Measurements from ENCODE around the gene RAB13.

RAB13 gene

DNA sequence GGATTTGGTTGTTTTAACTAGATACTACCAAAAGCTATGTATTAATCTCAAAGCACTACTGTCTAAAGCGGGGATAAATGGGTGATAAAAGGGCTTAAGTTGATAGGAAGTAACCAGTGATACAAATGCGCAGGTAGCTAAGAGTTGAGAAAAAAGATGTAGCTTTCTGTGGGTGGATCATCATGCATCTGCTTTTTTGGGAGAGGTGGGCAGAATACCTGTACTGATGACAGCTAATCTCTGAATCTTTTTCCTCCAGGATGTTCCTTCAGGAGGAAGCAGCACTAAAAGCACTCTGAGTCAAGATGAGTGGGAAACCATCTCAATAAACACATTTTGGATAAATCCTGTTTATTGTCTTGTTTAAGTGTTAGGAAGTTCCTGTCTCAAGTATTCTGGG, 5.7 kb upstream of the RAB13 start:
- H3K27me3 ChIP-seq (ENCODE audit: insufficient read depth, low read length, poor library complexity), result no peaks in the 10 kb centered on the region
- no peaks in the 10 kb centered on the region for H3K9me3 ChIP-seq (ENCODE audit: insufficient read depth, low read length, severe bottlenecking)
- H3K27ac ChIP-seq (ENCODE audit: low read length), result peak overlapping the region; percentile 86; the same call in 1 of the 2 replicates
- TF ChIP-seq CTCF (IDR thresholded peaks at IDR 0.05; ENCODE audit: borderline replicate concordance, extremely low read depth, low read length, poor library complexity, severe bottlenecking), result no peak
- no peak for TF ChIP-seq EZH2 (IDR thresholded peaks at IDR 0.05; ENCODE audit: borderline replicate concordance, low read depth, low read length, severe bottlenecking)
- H3K4me1 ChIP-seq (ENCODE audit: insufficient read depth, low read length), result peaks cover 34% of the 10 kb centered on the region
- peaks cover 45% of the 10 kb centered on the region for H3K36me3 ChIP-seq (ENCODE audit: insufficient read depth, low read length)
- ATAC-seq (ENCODE audit: insufficient read depth, low read depth) (no peak), DNase-seq (no peak)
- H3K79me2 ChIP-seq (ENCODE audit: insufficient read depth, low read length), result peaks cover 22% of the 10 kb centered on the region
- H3K4me2 ChIP-seq (ENCODE audit: insufficient read depth, low read length), result peak overlapping the region; percentile 68
- H3K4me3 ChIP-seq (ENCODE audit: low read depth in 1 of 2, low read length in 2 of 2), result peak overlapping the region; percentile 53 to 66; a peak in 3 of 4 replicates
- H2AFZ ChIP-seq (ENCODE audit: low read depth, low read length), result no peak overlapping the region
- H3K9ac ChIP-seq (ENCODE audit: low read depth, low read length), result peak overlapping the region; percentile 63
- H4K20me1 ChIP-seq (ENCODE audit: insufficient read depth, low read length), result peaks cover 10% of the 10 kb centered on the region; the same call in 1 of the 2 replicates

DNA sequence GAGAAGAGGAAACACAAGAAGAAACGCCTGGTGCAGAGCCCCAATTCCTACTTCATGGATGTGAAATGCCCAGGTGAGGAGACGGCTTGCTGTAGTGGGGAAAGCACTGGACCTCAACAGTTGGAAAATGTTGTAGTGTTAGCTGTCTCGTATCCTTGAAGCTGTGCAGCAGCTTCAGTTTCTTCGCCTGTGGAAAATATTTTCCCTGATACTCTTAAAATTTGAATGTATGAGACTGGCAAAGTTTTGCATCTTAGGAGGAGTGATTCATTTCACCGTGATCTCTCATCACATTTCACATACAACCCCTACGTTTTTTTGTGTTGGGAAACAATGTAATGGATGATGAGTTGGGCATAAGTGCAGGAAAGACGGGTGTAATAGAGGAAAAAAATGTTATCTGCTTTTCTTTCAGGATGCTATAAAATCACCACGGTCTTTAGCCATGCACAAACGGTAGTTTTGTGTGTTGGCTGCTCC, 5.1 kb upstream of the RAB13 start:
- peak overlapping the region; percentile 53 to 66 for H3K4me3 ChIP-seq (ENCODE audit: low read depth in 1 of 2, low read length in 2 of 2)
- H2AFZ ChIP-seq (ENCODE audit: low read depth, low read length), result 0 out of 2 replicates have a peak overlapping the region, but pooled peaks have one; percentile 67
- ATAC-seq (ENCODE audit: insufficient read depth, low read depth), result no peak
- peaks cover 45% of the 10 kb centered on the region for H3K36me3 ChIP-seq (ENCODE audit: insufficient read depth, low read length)
- H3K27me3 ChIP-seq (ENCODE audit: insufficient read depth, low read length, poor library complexity), result no peaks in the 10 kb centered on the region
- peak overlapping the region; percentile 68 for H3K4me2 ChIP-seq (ENCODE audit: insufficient read depth, low read length)
- H3K9me3 ChIP-seq (ENCODE audit: insufficient read depth, low read length, severe bottlenecking), result no peaks in the 10 kb centered on the region
- H4K20me1 ChIP-seq (ENCODE audit: insufficient read depth, low read length), result peaks cover 10% of the 10 kb centered on the region; the same call in 1 of the 2 replicates
- peaks cover 39% of the 10 kb centered on the region for H3K4me1 ChIP-seq (ENCODE audit: insufficient read depth, low read length)
- H3K27ac ChIP-seq (ENCODE audit: low read length), result peak overlapping the region; percentile 86
- H3K79me2 ChIP-seq (ENCODE audit: insufficient read depth, low read length), result peaks cover 22% of the 10 kb centered on the region
- peak overlapping the region; percentile 63 for H3K9ac ChIP-seq (ENCODE audit: low read depth, low read length)
- TF ChIP-seq EZH2 (IDR thresholded peaks at IDR 0.05; ENCODE audit: borderline replicate concordance, low read depth, low read length, severe bottlenecking), result no peak
- no peak for TF ChIP-seq CTCF (IDR thresholded peaks at IDR 0.05; ENCODE audit: borderline replicate concordance, extremely low read depth, low read length, poor library complexity, severe bottlenecking)
- no peak for DNase-seq

DNA sequence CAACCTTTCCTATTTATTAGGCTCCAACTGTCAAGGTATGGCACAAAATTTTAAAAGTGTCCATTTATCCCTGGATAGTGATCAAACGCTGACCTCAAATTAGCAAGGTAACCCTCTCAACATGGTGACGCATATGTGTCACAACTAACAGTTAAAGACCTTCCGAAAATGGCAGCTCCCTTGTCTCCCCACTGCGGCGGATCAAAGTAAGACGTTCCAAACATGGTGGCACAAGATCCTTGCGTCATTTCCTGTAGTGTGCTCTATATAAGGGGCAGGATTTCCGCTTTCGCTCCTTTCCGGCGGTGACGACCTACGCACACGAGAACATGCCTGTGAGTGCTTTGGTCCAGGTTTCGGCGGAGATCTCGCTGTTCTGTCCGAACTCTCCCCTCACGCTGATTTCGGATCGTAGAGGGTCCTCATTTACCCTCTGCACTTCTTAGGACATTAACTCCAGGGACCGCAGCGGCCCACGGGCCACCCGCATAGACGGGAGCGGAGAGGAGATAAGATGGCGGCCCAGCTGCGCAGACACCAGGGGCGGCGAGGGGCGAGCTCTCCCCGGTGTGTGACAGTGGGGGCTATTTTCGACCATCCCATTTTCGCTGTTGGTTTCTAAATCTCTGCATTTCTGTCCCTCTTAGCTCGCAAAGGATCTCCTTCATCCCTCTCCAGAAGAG, 4.5 kb upstream of the RAB13 start, which contains the start of gene RPS27:
Gene RPS27, plus strand, starts transcription at position 295 of the 683 bp plus-strand sequence. Its CDS starts 35 bp downstream, at position 330.
- Histone ChIP-seq H3K4me1 (ENCODE audit: insufficient read depth, low read length) (peaks cover 41% of the 10 kb centered on the region), H3K27me3 (ENCODE audit: insufficient read depth, low read length, poor library complexity) (no peaks in the 10 kb centered on the region), H3K36me3 (ENCODE audit: insufficient read depth, low read length) (peaks cover 44% of the 10 kb centered on the region), H3K9me3 (ENCODE audit: insufficient read depth, low read length, severe bottlenecking) (no peaks in the 10 kb centered on the region), H4K20me1 (ENCODE audit: insufficient read depth, low read length) (peaks cover 10% of the 10 kb centered on the region; the same call in 1 of the 2 replicates), H3K4me3 (ENCODE audit: low read depth in 1 of 2, low read length in 2 of 2) (peak within 1 kb of the TSS; percentile 53 to 66), H3K27ac (ENCODE audit: low read length) (peak within 1 kb of the TSS; percentile 86), H3K9ac (ENCODE audit: low read depth, low read length) (peak within 1 kb of the TSS; percentile 63), H3K79me2 (ENCODE audit: insufficient read depth, low read length) (peaks cover 22% of the 10 kb centered on the region), H3K4me2 (ENCODE audit: insufficient read depth, low read length) (peak within 1 kb of the TSS; percentile 68), H2AFZ (ENCODE audit: low read depth, low read length) (peak within 1 kb of the TSS; percentile 82)
- ATAC-seq (ENCODE audit: insufficient read depth, low read depth) (peak; percentile 83), DNase-seq (peak; percentile 95)
- TF ChIP-seq CTCF (IDR thresholded peaks at IDR 0.05; ENCODE audit: borderline replicate concordance, extremely low read depth, low read length, poor library complexity, severe bottlenecking) (no peak), EZH2 (IDR thresholded peaks at IDR 0.05; ENCODE audit: borderline replicate concordance, low read depth, low read length, severe bottlenecking) (no peak)

Data from DND-41 (cell line).